Spleen (tissue), 7 donors: Measurements from ENCODE around the gene OGFRL1.
"Not testable (repeated sequence)": the region's sequence is repeated elsewhere in the genome, so short reads cannot be mapped to it uniquely, and the experiment has no call there.

Source experiments
- CTCF ChIP-seq, 11 experiments: fragments of 200-600 bp in 7 of 11; fragments of 450-650 bp in 4 of 11; sonication (generic) in 4 of 11; IDR thresholded peaks in 8 of 11; conservative IDR thresholded peaks in 3 of 11; 1 replicate in 7 of 11; 2 replicates in 4 of 11; pipeline versions ENCODE4 v1.4.0 to v1.8.0; 2016 to 2021; ENCODE audit warnings: antibody characterized with exemption in 11 of 11, inconsistent platforms in 4 of 11, mild to moderate bottlenecking in 1 of 11
- POLR2A ChIP-seq, 3 donors: fragments of 450-650 bp; IDR thresholded peaks; one replicate each; pipeline ENCODE4 v1.5.1; 2017; ENCODE audit warnings: antibody characterized with exemption in 3 of 3, mild to moderate bottlenecking in 1 of 3
- donor health status: DM: no; HTN: no; CAD: no; lungs with moderate emphysema.
- donor health status: DM: no; HTN: no; CAD: no.
- donor health status: DM: no; HTN: no; CAD: no.

GRCh38 chr6:71266392-71266791 lies 22.2 kb upstream of the OGFRL1 start:
- not testable (repeated sequence) for TF ChIP-seq POLR2A (IDR thresholded peaks at IDR 0.05); CTCF (IDR thresholded peaks at IDR 0.05 in 8 of 11, conservative IDR thresholded peaks at IDR 0.05 in 3 of 11)
